ENCODE data around the gene GABRD.

DNA sequence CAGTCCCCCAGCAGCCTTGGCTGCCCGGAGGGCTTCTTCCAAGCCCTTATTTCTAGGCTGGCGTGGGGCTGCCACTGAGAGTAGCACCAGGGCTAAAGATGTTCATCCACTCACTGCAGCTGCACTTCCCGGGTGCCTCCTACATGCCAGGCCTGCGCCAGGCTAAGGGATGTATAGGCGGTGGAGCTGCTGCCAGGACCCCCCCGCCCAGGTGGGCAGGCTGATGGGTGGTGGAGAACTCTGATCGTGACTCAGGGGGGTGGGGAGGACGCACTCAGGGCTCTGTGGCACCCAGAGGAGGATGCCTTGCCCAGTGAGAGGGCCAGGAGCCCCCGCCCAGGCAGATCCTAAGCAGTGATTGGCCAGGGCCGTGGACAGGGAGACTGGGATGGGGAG is 49.6 kb upstream of the GABRD start:
- TF ChIP-seq, protein P1, sequence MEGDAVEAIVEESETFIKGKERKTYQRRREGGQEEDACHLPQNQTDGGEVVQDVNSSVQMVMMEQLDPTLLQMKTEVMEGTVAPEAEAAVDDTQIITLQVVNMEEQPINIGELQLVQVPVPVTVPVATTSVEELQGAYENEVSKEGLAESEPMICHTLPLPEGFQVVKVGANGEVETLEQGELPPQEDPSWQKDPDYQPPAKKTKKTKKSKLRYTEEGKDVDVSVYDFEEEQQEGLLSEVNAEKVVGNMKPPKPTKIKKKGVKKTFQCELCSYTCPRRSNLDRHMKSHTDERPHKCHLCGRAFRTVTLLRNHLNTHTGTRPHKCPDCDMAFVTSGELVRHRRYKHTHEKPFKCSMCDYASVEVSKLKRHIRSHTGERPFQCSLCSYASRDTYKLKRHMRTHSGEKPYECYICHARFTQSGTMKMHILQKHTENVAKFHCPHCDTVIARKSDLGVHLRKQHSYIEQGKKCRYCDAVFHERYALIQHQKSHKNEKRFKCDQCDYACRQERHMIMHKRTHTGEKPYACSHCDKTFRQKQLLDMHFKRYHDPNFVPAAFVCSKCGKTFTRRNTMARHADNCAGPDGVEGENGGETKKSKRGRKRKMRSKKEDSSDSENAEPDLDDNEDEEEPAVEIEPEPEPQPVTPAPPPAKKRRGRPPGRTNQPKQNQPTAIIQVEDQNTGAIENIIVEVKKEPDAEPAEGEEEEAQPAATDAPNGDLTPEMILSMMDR (conservative IDR thresholded peaks at IDR 0.05; ENCODE audit: low read depth in 2 of 2) = no peak
- TF ChIP-seq CREB1 (CRISPR knock-in tag; IDR thresholded peaks at IDR 0.05; ENCODE audit: low read depth) (no peak), POLR2AphosphoS5 (IDR thresholded peaks at IDR 0.05; ENCODE audit: low read depth) (no peak), EZH2 (IDR thresholded peaks at IDR 0.05; ENCODE audit: low read depth, unreplicated experiment) (no peak)
- TF ChIP-seq, protein P2, sequence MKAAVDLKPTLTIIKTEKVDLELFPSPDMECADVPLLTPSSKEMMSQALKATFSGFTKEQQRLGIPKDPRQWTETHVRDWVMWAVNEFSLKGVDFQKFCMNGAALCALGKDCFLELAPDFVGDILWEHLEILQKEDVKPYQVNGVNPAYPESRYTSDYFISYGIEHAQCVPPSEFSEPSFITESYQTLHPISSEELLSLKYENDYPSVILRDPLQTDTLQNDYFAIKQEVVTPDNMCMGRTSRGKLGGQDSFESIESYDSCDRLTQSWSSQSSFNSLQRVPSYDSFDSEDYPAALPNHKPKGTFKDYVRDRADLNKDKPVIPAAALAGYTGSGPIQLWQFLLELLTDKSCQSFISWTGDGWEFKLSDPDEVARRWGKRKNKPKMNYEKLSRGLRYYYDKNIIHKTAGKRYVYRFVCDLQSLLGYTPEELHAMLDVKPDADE (IDR thresholded peaks at IDR 0.05) = no peak
